HG02623 (cell line): Measurements from ENCODE around the gene CEP85.
"Not testable (repeated sequence)": the region's sequence is repeated elsewhere in the genome, so short reads cannot be mapped to it uniquely, and the experiment has no call there.

Experiments used
- ATAC-seq: cut with Tn5 transposase; IDR thresholded peaks from one replicate; pipeline ENCODE4 v1.9.1; 2021; ENCODE audit warnings: moderate library complexity; ENCODE audit not compliant: unreplicated experiment

Gene CEP85

GRCh38 chr1:26220199-26220912 is 13.6 kb upstream of the CEP85 start:
- ATAC-seq: no peak

GRCh38 chr1:26221094-26221493 is 12.9 kb upstream of the CEP85 start:
- no peak for ATAC-seq

- no peak for ATAC-seq
These were observed 9.4 kb upstream of the CEP85 start for GRCh38 chr1:26224606-26225005.

GRCh38 chr1:26225033-26225831 is 8.8 kb upstream of the CEP85 start:
- ATAC-seq: no peak

- ATAC-seq: not testable (repeated sequence)
These were observed 3.3 kb upstream of the CEP85 start for GRCh38 chr1:26230682-26231081.

- no peak for ATAC-seq
These were observed 807 bp downstream of the CEP85 start for GRCh38 chr1:26234644-26235370.

GRCh38 chr1:26237230-26237966 is 3.4 kb downstream of the CEP85 start:
- no peak for ATAC-seq

GRCh38 chr1:26239936-26240335 is 5.9 kb downstream of the CEP85 start:
- ATAC-seq: no peak

GRCh38 chr1:26252718-26253117 is 18.7 kb downstream of the CEP85 start:
- no peak for ATAC-seq

- ATAC-seq: no peak
These were observed 20.4 kb downstream of the CEP85 start for GRCh38 chr1:26254404-26254803.

GRCh38 chr1:26257222-26257621 is 23.2 kb downstream of the CEP85 start:
- ATAC-seq: no peak

GRCh38 chr1:26259005-26259404 is 25.0 kb downstream of the CEP85 start:
- ATAC-seq: no peak

- ATAC-seq: no peak
These were observed 25.6 kb downstream of the CEP85 start for GRCh38 chr1:26259578-26259977.

GRCh38 chr1:26263212-26263611 is 29.2 kb downstream of the CEP85 start:
- no peak for ATAC-seq

- no peak for ATAC-seq
These were observed 31.4 kb downstream of the CEP85 start for GRCh38 chr1:26265405-26265804.

- ATAC-seq: no peak
These were observed 34.5 kb downstream of the CEP85 start for GRCh38 chr1:26268290-26269197.

GRCh38 chr1:26269198-26269550 is 35.2 kb downstream of the CEP85 start:
- ATAC-seq: no peak

- no peak for ATAC-seq
These were observed 40.9 kb downstream of the CEP85 start for GRCh38 chr1:26274801-26275425.

- no peak for ATAC-seq
These were observed 41.8 kb downstream of the CEP85 start for GRCh38 chr1:26275580-26276431.
